ENCODE results near the gene PLG.
"Not testable (repeated sequence)": the region's sequence is repeated elsewhere in the genome, so short reads cannot be mapped to it uniquely, and the experiment has no call there.

Gene PLG

GRCh38 chr6:160780656-160781055, 78.6 kb downstream of the PLG start:
- DNase-seq, result not testable (repeated sequence)

DNA sequence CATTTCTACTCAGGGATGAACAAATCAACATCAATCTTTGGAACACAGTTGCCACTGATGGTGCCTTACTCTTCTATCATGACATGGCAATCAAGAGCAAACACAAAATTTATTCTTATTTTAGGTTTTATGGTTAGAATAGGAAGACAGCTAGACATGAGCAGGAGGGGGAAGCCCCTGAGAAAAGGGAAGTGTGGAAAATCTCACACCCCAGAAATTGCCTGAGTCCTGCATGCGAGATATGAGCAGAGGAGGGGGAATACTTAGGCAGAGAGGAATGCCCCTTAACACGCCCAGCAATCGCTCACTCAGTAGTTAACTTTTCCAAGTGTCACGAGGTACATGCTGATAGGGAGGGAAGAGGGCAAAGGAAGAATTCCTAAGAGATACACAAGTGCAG, 79.3 kb downstream of the PLG start:
- no peak for DNase-seq

- DNase-seq, result no peak
Observed at GRCh38 chr6:160782228-160782627, 80.2 kb downstream of the PLG start.

DNA sequence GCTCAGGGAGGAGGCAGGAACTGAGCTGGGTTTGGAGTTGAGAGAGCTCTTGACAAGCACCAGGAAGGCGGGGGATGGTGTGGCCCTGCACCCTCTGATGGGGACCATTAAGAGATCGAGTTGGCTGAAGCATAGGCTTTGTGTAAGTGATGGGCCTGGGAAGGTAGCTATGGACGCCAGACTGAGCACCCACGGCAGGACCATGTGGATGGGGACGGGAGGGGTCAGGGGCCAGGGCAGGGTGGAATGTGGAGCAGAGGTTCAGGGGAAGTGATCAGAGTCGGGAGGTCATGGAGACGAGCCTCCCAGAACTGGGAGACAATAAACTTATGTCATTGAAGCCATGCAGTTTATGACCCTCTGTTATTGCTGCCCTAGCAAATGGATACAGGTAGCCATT, 81.7 kb downstream of the PLG start:
- DNase-seq, result no peak

- not testable (repeated sequence) for DNase-seq
Observed at GRCh38 chr6:160788126-160788525, 86.1 kb downstream of the PLG start.

GRCh38 chr6:160788806-160789205, 86.8 kb downstream of the PLG start:
- no peak for DNase-seq

GRCh38 chr6:160789263-160790027, 87.4 kb downstream of the PLG start:
- DNase-seq, result no peak

- DNase-seq, result no peak
Observed at GRCh38 chr6:160790028-160790792, 88.2 kb downstream of the PLG start.

DNA sequence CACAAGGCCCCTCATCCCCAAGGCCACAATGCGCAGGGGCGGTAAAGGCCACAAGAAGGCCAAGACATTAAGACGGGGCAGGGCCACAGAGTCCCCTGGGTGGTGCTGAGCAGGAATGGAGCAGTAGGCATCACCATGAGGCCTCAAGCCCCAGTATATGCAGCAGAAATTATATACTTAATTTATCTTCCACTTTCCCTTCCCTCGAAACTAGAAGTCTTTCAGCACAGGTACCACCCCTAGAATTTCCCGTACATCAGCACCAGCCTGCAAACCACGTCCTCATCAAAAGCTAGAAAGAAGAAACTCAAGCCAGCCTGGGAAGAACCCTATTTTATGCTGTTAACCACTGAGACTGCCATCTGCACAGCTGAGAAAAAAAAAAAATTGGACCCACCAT, 89.4 kb downstream of the PLG start:
- no peak for DNase-seq

DNA sequence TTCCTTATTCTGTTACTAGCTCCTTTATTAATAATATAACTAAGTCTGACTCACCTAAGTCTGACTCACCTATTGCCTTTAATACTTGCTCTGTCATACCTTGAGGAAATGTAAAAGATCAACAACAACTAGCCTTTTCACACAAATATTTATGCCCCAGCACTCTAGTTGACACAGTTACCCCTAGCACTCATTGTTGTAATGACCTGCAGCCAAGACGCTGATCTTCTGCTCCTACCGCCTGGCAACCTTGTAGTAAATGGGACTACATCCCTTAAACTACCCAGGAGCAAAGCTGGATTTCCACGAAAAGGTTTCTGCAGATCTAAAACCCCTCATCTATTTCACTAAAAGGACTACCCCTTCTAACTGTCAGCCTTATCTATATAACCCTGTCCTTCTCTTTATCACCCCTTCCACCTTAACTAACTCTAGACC, 90.0 kb downstream of the PLG start:
- no peak for DNase-seq

DNA sequence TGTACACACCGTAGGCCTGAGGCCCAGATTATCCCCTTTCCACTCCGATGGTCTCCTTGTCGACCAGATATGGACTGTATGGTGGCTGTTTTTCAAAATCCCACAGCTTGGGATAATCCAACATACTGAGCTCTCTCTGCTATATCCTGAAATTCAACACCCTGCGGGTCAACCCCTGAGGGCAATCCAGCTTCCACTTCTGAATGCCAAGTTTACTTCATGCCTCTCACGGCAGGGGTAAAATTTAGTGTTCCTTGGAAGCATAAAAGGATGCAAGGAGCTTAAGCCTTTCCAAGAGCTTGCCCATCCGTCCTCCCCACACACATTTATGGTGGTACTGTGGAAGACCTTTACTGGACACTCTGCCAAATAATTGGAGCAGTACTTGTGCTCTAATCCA, 90.7 kb downstream of the PLG start:
- no peak for DNase-seq

DNA sequence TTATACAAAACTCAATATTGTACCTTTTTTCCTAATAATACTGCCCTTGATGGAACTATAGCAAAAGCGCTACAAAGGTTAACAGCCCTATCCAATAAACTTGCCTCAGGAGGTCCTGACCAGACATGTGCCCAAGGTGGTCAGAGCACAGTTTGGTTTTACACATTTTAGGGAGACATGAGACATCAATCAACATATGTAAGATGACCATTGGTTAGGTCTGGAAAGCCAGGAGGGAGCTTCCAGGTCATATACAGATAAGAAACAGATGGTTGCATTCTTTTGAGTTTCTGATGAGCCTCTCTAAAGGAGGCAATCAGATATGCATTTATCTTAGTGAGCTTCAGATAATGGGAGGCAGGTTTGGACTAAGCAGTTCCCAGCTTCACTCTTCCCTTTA, 91.6 kb downstream of the PLG start:
- no peak for DNase-seq

DNA sequence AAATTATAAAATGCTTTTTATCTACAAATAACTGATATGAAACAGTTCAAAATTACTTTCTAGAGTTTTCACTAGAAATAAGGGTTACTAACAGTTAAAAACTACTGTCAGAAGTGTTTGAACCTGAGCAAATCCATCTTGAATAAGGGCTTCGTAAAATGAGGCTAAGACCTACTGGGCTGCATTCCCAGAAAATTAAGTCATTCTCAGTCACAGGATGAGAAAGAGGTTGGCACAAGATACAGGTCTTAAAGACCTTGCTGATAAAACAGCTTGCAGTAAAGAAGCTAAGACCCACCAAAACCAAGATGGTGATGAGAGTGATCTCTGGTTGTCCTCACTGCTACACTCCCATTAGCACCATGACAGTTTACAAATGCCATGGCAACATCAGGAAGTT, 93.7 kb downstream of the PLG start:
- no peak for DNase-seq

DNA sequence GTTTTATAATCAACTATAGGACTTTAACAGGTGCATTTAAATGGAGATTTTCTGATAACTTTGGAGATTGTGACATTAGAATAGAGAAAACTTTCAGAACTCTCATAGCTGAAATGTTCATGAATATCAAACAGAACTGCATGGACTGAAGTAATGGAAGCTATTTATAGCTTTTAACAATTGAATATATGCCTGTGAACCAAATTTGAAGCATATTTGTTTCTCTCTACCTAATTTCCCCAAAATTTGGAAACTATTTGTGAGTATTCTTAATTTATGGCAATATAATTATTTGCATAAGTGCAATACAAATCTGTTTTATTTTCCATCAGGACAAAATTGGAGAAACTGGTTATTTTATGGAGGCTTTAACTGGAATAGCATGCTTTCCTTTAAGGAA, 96.6 kb downstream of the PLG start:
- DNase-seq, result no peak

DNA sequence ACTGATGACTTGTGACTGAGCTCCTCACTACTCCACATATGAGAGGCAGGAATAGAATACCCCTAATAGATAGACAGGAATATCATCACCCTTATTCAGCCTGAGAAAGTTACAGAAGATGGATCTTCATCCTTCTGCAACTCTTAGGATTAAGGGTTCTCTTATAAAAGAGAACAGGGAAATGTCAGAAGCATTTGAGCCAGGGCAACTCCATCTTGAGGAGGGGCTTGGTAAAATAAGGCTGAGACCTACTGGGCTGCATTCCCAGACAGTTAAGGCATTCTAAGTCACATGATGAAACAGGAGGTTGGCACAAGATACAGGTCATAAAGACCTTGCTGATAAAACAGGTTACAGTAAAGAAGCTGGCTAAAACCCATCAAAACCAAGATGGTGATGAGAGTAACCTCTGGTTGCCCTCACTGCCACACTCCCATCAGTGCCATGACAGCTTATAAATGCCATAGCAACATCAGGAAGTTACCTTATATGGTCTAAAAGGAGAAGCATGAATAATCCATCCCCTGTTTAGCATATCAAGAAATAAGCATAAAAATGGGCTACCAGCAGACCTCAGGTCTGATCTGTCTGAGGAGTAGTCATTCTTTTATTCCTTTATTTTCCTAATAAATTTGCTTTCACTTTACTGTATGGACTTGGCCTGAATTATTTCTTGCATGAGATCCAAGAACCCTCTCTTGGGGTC, 97.9 kb downstream of the PLG start:
- no peak for DNase-seq

GRCh38 chr6:160801418-160801817, 99.4 kb downstream of the PLG start:
- DNase-seq, result no peak

DNA sequence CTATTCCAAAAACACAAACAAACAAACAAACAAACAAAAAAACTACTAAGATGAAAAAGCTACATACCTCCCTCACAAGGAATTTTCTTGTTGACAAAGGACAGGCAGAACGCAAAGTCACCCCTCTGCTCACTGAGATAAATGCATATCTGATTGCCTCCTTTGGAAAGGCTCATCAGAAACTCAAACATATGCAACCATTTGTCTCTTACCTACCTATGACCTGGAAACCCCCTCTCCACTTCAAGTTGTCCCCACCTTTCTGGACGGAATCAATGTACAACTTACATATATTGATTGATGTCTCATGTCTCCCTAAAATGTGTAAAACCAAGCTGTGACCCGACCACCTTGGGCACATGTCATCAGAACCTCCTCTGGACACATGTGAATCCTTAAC, 100.0 kb downstream of the PLG start:
- DNase-seq, result not testable (repeated sequence)
